RWPE2 (cell line): Measurements from ENCODE around the gene GGCT.

Experiments
- ATAC-seq: fragments of 200-7000 bp; cut with Tn5 transposase; 3 replicates; pipeline ENCODE4 v1.9.1; 2021; ENCODE audit warnings: low read depth
- DNase-seq: peaks from one replicate; pipeline ENCODE4 v3.0.0-alpha.2; 2020; ENCODE audit warnings: low spot score
- H3K27ac ChIP-seq: fragments of 450-650 bp; 2 replicates; pipeline ENCODE4 v1.5.1; 2017; ENCODE audit warnings: mild to moderate bottlenecking; ENCODE audit not compliant: poor library complexity, severe bottlenecking
- H3K27me3 ChIP-seq: fragments of 250-450 bp; sonication (Bioruptor Pico); 2 replicates; pipeline ENCODE4 v1.5.1; 2021; ENCODE audit warnings: mild to moderate bottlenecking, moderate library complexity; ENCODE audit not compliant: insufficient read depth, poor library complexity, severe bottlenecking
- H3K36me3 ChIP-seq: fragments of 250-450 bp; sonication (Bioruptor Pico); 2 replicates; pipeline ENCODE4 v1.5.1; 2020; ENCODE audit warnings: low read depth, mild to moderate bottlenecking, moderate library complexity
- H3K4me1 ChIP-seq: fragments of 250-450 bp; sonication (Bioruptor Pico); 2 replicates; pipeline ENCODE4 v1.5.1; 2021; ENCODE audit warnings: mild to moderate bottlenecking, moderate library complexity; ENCODE audit not compliant: insufficient read depth, poor library complexity, severe bottlenecking
- H3K4me3 ChIP-seq: fragments of 250-450 bp; sonication (Bioruptor Pico); 2 replicates; pipeline ENCODE4 v1.5.1; 2021; ENCODE audit warnings: mild to moderate bottlenecking, moderate library complexity; ENCODE audit not compliant: severe bottlenecking
- H3K9me3 ChIP-seq: fragments of 250-450 bp; sonication (Bioruptor Pico); 2 replicates; pipeline ENCODE4 v1.5.1; 2021; ENCODE audit warnings: mild to moderate bottlenecking, moderate library complexity; ENCODE audit not compliant: severe bottlenecking
- CTCF ChIP-seq: fragments of 450-650 bp; IDR thresholded peaks from one replicate; pipeline ENCODE4 v1.5.1; 2017; ENCODE audit warnings: mild to moderate bottlenecking, moderate library complexity; ENCODE audit not compliant: poor library complexity, severe bottlenecking

Gene GGCT

GRCh38 chr7:30472081-30472783 lies 32.4 kb downstream of the GGCT start:
- H3K4me1 ChIP-seq, result peaks cover 2% of the 10 kb centered on the region
- TF ChIP-seq CTCF, result no peak

GRCh38 chr7:30471205-30471604 lies 33.4 kb downstream of the GGCT start:
- Histone ChIP-seq H3K4me3 (no peak overlapping the region), H3K27me3 (no peaks in the 10 kb centered on the region), H3K36me3 (no peaks in the 10 kb centered on the region), H3K4me1 (no peaks in the 10 kb centered on the region), H3K9me3 (no peaks in the 10 kb centered on the region), H3K27ac (no peak overlapping the region)
- DNase-seq (no peak), ATAC-seq (no peak)
- no peak for TF ChIP-seq CTCF

More at GRCh38 chr7:30472081-30472783, 32.4 kb downstream of the GGCT start:
- ATAC-seq, result no peak
- H3K27me3 ChIP-seq, result no peaks in the 10 kb centered on the region
- DNase-seq, result no peak
- no peak overlapping the region for H3K27ac ChIP-seq
- H3K9me3 ChIP-seq, result no peaks in the 10 kb centered on the region
- no peaks in the 10 kb centered on the region for H3K36me3 ChIP-seq
- H3K4me3 ChIP-seq, result no peak overlapping the region

GRCh38 chr7:30470771-30471170 lies 33.9 kb downstream of the GGCT start:
- no peaks in the 10 kb centered on the region for H3K36me3 ChIP-seq
- no peak for DNase-seq
- ATAC-seq, result no peak
- no peak overlapping the region for H3K27ac ChIP-seq
- H3K4me3 ChIP-seq, result no peak overlapping the region
- no peaks in the 10 kb centered on the region for H3K9me3 ChIP-seq
- H3K27me3 ChIP-seq, result no peaks in the 10 kb centered on the region
- H3K4me1 ChIP-seq, result no peaks in the 10 kb centered on the region
- TF ChIP-seq CTCF, result no peak

- Histone ChIP-seq H3K9me3 (no peaks in the 10 kb centered on the region), H3K27ac (no peak overlapping the region), H3K4me1 (no peaks in the 10 kb centered on the region), H3K36me3 (no peaks in the 10 kb centered on the region), H3K27me3 (no peaks in the 10 kb centered on the region), H3K4me3 (no peak overlapping the region)
- DNase-seq (no peak), ATAC-seq (no peak)
- TF ChIP-seq CTCF, result no peak
Measured at GRCh38 chr7:30470163-30470770, 34.4 kb downstream of the GGCT start.

GRCh38 chr7:30469303-30469702 lies 35.3 kb downstream of the GGCT start:
- DNase-seq (no peak), ATAC-seq (peak; percentile 90)
- no peaks in the 10 kb centered on the region for H3K4me1 ChIP-seq
- H3K4me3 ChIP-seq, result no peak overlapping the region
- H3K27me3 ChIP-seq, result no peaks in the 10 kb centered on the region
- no peaks in the 10 kb centered on the region for H3K9me3 ChIP-seq
- peak; percentile 28 for TF ChIP-seq CTCF
- no peaks in the 10 kb centered on the region for H3K36me3 ChIP-seq
- H3K27ac ChIP-seq, result peak overlapping the region; percentile 6
